ENCODE results near the gene GABRP. TPM values are rescaled to one million over a fixed set of nuclear protein-coding genes. Genes with fewer than 3 reads are reported as not detected.

The GABRP gene, protein sequence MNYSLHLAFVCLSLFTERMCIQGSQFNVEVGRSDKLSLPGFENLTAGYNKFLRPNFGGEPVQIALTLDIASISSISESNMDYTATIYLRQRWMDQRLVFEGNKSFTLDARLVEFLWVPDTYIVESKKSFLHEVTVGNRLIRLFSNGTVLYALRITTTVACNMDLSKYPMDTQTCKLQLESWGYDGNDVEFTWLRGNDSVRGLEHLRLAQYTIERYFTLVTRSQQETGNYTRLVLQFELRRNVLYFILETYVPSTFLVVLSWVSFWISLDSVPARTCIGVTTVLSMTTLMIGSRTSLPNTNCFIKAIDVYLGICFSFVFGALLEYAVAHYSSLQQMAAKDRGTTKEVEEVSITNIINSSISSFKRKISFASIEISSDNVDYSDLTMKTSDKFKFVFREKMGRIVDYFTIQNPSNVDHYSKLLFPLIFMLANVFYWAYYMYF
- total RNA-seq (2014; rRNA removed; shearing (Covaris generic)) (not detected in 2 replicates), total RNA-seq (2022) (not detected in 2 replicates), Bru-seq, nascent RNA (not detected), BruChase-seq, experiment 1, labeled RNA remaining after a 6-hour chase (not detected), BruChase-seq, experiment 2, labeled RNA remaining after a 2-hour chase (not detected)
- long read RNA-seq: 0 reads

DNA sequence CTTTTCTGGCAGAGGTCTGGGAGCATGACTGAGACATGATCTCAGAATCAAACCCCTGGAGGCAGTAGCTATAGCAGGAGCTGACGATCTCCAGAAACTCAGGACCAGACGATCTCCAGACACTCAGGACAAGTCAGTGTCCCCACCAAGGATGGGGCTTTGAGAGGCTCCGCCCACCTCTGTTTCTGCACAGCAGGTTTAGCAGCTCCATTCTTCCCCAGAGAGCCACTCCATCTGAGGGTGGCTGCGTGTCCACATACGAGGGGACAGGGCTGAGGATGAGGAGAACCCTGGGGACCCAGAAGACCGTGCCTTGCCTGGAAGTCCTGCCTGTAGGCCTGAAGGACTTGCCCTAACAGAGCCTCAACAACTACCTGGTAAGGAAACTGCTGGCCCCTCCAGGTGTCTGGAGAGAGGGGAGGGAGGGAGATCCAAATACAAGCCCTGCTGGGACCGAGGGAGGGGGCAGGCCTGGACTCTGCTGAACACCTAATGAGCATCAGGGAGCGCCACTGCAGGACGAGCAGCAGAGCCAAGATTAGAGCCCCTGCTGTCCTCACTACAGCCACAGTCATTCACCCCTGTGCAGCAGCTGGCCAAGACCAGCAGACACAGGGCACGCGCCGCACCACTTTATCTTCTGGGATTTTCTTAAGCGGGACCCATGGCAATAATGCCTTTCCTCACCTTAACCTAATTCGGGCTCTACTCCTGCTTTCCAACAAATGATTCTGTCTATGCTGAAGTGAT, at the start of gene GABRP:
Gene GABRP (plus strand): TSS at position 228 of the 750 bp plus-strand sequence. CDS start 4,891 bp downstream, outside the sequence.
- no peak within 1 kb of the TSS for H2AFZ ChIP-seq (ENCODE audit: low read length)
- no TSS peak for BruUV-seq (replicated peaks)
- no peaks in the 10 kb centered on the region for H4K20me1 ChIP-seq (ENCODE audit: insufficient read depth, low read length)
- ChIA-PET POLR2A (no interaction called here), CTCF (ENCODE audit: unreplicated experiment) (no interaction called here)
- H3K9me2 ChIP-seq (ENCODE audit: insufficient read depth, low read length): no peaks in the 10 kb centered on the region
- H3K9me3 ChIP-seq (ENCODE audit: low read length): no peaks in the 10 kb centered on the region
- no peaks in the 10 kb centered on the region for H3K79me2 ChIP-seq (ENCODE audit: insufficient read depth, low read depth, low read length)
- no peak for TF ChIP-seq EZH2phosphoT487 (IDR thresholded peaks at IDR 0.05; ENCODE audit: borderline replicate concordance, low read depth, low read length)
- TF ChIP-seq, protein P1, sequence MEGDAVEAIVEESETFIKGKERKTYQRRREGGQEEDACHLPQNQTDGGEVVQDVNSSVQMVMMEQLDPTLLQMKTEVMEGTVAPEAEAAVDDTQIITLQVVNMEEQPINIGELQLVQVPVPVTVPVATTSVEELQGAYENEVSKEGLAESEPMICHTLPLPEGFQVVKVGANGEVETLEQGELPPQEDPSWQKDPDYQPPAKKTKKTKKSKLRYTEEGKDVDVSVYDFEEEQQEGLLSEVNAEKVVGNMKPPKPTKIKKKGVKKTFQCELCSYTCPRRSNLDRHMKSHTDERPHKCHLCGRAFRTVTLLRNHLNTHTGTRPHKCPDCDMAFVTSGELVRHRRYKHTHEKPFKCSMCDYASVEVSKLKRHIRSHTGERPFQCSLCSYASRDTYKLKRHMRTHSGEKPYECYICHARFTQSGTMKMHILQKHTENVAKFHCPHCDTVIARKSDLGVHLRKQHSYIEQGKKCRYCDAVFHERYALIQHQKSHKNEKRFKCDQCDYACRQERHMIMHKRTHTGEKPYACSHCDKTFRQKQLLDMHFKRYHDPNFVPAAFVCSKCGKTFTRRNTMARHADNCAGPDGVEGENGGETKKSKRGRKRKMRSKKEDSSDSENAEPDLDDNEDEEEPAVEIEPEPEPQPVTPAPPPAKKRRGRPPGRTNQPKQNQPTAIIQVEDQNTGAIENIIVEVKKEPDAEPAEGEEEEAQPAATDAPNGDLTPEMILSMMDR (conservative IDR thresholded peaks at IDR 0.05; ENCODE audit: low read length): no peak
- no peak within 1 kb of the TSS for H3K4me3 ChIP-seq (ENCODE audit: low read depth, low read length, poor library complexity, severe bottlenecking)
- no peak within 1 kb of the TSS for H3K4me2 ChIP-seq (ENCODE audit: low read length)
- no peaks in the 10 kb centered on the region for H3K36me3 ChIP-seq (ENCODE audit: insufficient read depth, low read length)
- H3K4me1 ChIP-seq (ENCODE audit: insufficient read depth, low read length, poor library complexity, severe bottlenecking): no peaks in the 10 kb centered on the region
- no peak within 1 kb of the TSS for H3K27ac ChIP-seq (ENCODE audit: low read depth, low read length, poor library complexity, severe bottlenecking)
- DNase-seq (ENCODE audit: low spot score): no peak
- intact Hi-C loops (cut with micrococcal nuclease; ENCODE audit: unreplicated experiment): no loop called here

DNA sequence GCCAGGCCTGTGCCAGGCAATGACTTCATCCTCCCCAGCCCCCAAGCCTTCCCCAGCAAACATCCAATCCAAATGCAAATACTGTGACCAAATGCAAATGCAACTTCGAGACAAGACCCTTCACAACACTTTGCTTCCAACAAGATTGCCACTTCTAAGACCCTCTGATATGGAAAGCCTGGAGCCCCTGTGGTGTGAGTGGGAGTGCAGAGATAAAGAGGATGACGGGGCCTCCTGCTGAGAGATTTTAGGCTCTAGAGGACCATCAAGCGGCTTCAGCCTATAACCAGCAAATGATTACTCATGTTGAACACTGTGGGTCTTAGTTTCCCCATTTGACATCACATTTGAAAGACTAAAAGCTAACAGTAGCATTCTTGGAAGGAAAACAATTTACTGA, 46.6 kb upstream of the GABRP start:
- H3K4me2 ChIP-seq (ENCODE audit: low read length): no peak overlapping the region
- ChIA-PET CTCF (ENCODE audit: unreplicated experiment) (no interaction called here), POLR2A (interaction anchor here (0.5 kb wide), 1 partner anchor 904 kb away, joined by 3 read pairs; no protein-coding TSS in a partner anchor)
- H3K36me3 ChIP-seq (ENCODE audit: insufficient read depth, low read length): no peaks in the 10 kb centered on the region
- no peak overlapping the region for H3K27ac ChIP-seq (ENCODE audit: low read depth, low read length, poor library complexity, severe bottlenecking)
- H3K4me3 ChIP-seq (ENCODE audit: low read depth, low read length, poor library complexity, severe bottlenecking): no peak overlapping the region
- TF ChIP-seq, protein P1 (conservative IDR thresholded peaks at IDR 0.05; ENCODE audit: low read length): no peak
- no peak for TF ChIP-seq EZH2phosphoT487 (IDR thresholded peaks at IDR 0.05; ENCODE audit: borderline replicate concordance, low read depth, low read length)
- no TSS peak for BruUV-seq (replicated peaks)
- no peak overlapping the region for H2AFZ ChIP-seq (ENCODE audit: low read length)
- H3K79me2 ChIP-seq (ENCODE audit: insufficient read depth, low read depth, low read length): no peaks in the 10 kb centered on the region
- no peaks in the 10 kb centered on the region for H3K9me3 ChIP-seq (ENCODE audit: low read length)
- no peak for DNase-seq (ENCODE audit: low spot score)
- intact Hi-C loops (cut with micrococcal nuclease; ENCODE audit: unreplicated experiment): no loop called here
- no peaks in the 10 kb centered on the region for H3K4me1 ChIP-seq (ENCODE audit: insufficient read depth, low read length, poor library complexity, severe bottlenecking)
- H3K9me2 ChIP-seq (ENCODE audit: insufficient read depth, low read length): no peaks in the 10 kb centered on the region
- H4K20me1 ChIP-seq (ENCODE audit: insufficient read depth, low read length): no peaks in the 10 kb centered on the region
